ENCODE results near the gene EDC3. TPM values are rescaled to one million over a fixed set of nuclear protein-coding genes. Genes with fewer than 3 reads are reported as not detected.
A peak's percentile ranks its signal among the peaks of the same experiment; 100 is the strongest.

Gene EDC3
- total RNA-seq, 2 donors from 2014 or later = 50.6 to 52.3 TPM

DNA sequence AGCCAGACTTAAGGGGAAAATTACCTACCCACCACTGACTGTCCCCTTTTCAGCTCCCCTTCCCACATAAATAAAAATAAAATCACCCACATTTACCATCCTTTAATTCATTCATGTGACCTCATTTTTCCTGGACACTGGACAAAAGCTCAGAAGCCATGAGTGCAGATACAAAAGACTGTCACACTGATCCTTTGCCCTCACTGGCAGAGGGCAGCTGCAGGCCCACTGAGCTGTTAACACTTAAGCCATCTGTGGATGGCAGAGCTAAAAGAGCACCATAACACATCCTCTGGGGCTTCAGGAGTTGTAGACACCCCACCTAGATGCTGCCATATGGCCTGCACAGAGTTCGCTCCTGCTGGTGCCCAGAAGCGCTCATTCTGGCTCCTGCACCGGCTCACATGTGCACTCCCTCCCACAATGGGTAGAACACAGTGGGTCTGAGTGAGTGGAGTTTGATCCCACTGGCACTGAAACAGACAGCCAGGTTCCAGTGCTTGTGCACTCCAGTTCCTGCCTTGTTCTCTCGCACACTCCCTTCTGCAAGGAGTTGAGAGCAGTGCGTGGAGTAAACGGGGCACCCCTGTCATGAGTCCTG, 38.8 kb downstream of the EDC3 start:
- Mint-ChIP-seq H3K27me3 (ENCODE audit: low read depth) (no peaks in the 10 kb centered on the region), H3K4me1 (ENCODE audit: low read depth) (peaks cover 43% of the 10 kb centered on the region), H3K27ac (no peak overlapping the region), H3K9me3 (no peaks in the 10 kb centered on the region), H3K4me3 (no peak overlapping the region), H3K36me3 (ENCODE audit: insufficient read depth in 2 of 2) (no peaks in the 10 kb centered on the region)
- DNase-seq = no peak
- no peak for ATAC-seq (replicated peaks in 1 of 2)

DNA sequence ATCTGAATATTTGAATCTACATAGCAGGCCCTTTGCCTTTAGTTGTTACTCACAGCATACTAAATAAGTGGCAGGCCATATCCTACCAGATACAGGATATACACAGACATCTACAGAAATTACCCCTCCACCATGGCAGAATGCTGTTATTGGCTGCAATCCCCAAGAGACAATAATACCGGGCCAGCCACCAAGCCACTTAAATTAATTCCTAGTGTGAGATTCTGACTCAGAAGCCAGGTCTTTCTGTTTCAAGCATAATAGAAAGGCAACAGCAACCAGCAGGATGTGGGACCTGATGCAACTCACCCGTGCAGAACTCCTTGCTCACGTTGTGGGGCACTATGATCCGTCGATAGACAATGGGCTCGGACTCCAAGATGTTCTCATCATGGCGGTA, 40.4 kb downstream of the EDC3 start:
- Mint-ChIP-seq H3K36me3 (ENCODE audit: insufficient read depth in 2 of 2) (no peaks in the 10 kb centered on the region), H3K27me3 (ENCODE audit: low read depth) (no peaks in the 10 kb centered on the region), H3K27ac (peak overlapping the region; percentile 74), H3K4me1 (ENCODE audit: low read depth) (peaks cover 43% of the 10 kb centered on the region), H3K4me3 (peak overlapping the region in 1 of 2 donors; percentile 61), H3K9me3 (no peaks in the 10 kb centered on the region)
- ATAC-seq (replicated peaks in 1 of 2) (peak; percentile 97 to 98), DNase-seq (peak; percentile 66 to 67)

GRCh38 chr15:74653426-74654102, 42.3 kb downstream of the EDC3 start:
- peaks cover 0 to 3% of the 10 kb centered on the region in 2 donors for H3K36me3 Mint-ChIP-seq (ENCODE audit: insufficient read depth in 2 of 2)
- DNase-seq (no peak), ATAC-seq (replicated peaks in 1 of 2) (no peak)
- no peaks in the 10 kb centered on the region for H3K9me3 Mint-ChIP-seq
- no peak overlapping the region for H3K27ac Mint-ChIP-seq
- H3K4me3 Mint-ChIP-seq = no peak overlapping the region
- peaks cover 43% of the 10 kb centered on the region for H3K4me1 Mint-ChIP-seq (ENCODE audit: low read depth)
- H3K27me3 Mint-ChIP-seq (ENCODE audit: low read depth) = no peaks in the 10 kb centered on the region

DNA sequence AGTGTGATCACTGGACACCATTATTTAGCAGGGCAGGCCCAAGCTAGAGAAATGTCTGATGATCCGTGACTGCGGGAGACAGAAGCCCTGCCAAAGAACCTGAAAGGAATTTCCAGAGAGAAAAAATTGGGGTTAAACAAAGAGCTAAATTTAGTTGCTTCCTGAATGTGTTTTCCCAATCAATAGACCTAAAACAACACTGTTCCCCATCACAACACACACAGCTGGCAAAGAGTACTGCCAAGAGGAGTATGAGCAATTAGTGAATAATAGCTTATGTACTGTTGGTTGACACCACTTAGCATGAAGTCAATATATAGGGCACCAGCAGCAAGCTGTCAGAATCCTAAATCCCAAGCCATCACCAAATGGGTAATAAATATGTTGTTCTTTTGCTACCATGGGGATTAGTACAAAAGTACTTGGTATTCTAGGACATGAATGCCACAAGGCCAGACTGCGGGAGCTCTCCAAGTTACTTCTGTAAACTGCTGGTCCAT, 44.5 kb downstream of the EDC3 start:
- DNase-seq (no peak), ATAC-seq (replicated peaks in 1 of 2) (no peak)
- no peaks in the 10 kb centered on the region for H3K9me3 Mint-ChIP-seq
- peaks cover 0 to 3% of the 10 kb centered on the region in 2 donors for H3K36me3 Mint-ChIP-seq (ENCODE audit: insufficient read depth in 2 of 2)
- peaks cover 23% of the 10 kb centered on the region for H3K4me1 Mint-ChIP-seq (ENCODE audit: low read depth)
- no peaks in the 10 kb centered on the region for H3K27me3 Mint-ChIP-seq (ENCODE audit: low read depth)
- no peak overlapping the region for H3K4me3 Mint-ChIP-seq
- no peak overlapping the region for H3K27ac Mint-ChIP-seq

DNA sequence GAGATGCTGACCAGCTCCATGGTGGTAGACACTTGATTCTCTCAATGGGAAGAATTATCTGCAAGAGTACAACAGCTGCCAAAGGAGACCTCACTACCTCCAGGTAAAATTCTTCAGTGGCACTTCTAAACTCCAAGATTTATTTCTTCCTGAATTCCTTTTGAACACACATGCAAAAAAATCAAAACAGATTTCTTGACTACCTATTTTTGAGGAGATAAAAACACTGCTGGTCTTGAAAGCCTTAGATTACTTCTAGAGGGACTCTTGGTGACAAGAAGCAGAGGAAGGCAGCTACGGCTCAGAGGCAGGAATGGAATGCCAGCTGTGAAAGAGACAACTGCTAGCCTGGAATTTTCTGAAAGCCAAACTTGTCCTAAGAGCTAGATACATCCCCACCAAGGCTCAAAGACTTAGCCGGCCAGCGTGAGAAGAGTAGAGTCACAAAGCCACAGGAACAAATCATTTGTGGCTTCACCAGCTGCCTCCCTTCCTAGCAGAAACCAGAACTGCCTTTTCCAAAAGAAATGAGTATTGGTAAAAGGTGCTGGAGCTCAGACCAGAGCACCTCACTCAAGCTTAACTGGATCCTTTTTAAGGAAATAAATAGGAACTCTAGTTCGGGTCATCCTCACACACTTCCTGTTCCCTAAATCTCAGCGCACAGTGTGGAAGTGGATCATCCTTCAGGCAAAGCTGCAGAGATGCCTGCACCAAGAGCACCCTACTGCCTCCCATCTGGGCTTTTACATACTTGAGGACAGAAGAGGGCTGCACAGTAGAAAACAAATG, 47.6 kb downstream of the EDC3 start:
- H3K4me1 Mint-ChIP-seq (ENCODE audit: low read depth) = peaks cover 4% of the 10 kb centered on the region
- peaks cover 0 to 3% of the 10 kb centered on the region in 2 donors for H3K36me3 Mint-ChIP-seq (ENCODE audit: insufficient read depth in 2 of 2)
- no peak overlapping the region for H3K4me3 Mint-ChIP-seq
- ATAC-seq (replicated peaks in 1 of 2) = no peak
- H3K27ac Mint-ChIP-seq = no peak overlapping the region
- no peak for DNase-seq
- no peaks in the 10 kb centered on the region for H3K27me3 Mint-ChIP-seq (ENCODE audit: low read depth)
- H3K9me3 Mint-ChIP-seq = no peaks in the 10 kb centered on the region

GRCh38 chr15:74646480-74646879, 49.3 kb downstream of the EDC3 start:
- no peak overlapping the region for H3K27ac Mint-ChIP-seq
- H3K36me3 Mint-ChIP-seq (ENCODE audit: insufficient read depth in 2 of 2) = peaks cover 0 to 3% of the 10 kb centered on the region in 2 donors

DNA sequence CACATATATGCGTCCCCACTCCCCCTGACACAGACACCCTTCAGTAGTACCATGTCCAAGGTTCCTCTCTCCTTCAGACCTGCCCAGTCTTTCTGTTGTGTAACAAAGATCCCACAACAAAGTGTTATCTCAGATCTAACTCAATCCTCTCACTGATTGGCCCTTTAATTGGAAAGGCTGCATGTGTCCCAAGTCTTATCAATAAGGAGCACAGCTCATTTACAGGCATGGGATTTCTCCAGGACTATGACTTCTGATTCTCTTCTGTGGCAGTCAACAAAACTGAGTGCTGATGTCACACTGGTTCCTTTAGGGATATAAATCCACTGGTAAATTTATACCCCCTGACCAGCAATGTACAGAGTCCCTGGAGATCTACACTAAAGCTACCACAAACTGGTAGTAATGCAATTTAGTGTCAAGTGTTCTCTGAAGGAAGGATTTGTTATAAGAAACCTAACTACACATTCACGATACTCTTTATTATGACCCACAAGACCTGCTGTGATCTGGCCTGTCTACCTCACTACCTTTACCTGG, 52.1 kb downstream of the EDC3 start:
- DNase-seq (no peak), ATAC-seq (replicated peaks in 1 of 2) (no peak)
- Mint-ChIP-seq H3K27me3 (ENCODE audit: low read depth) (no peaks in the 10 kb centered on the region), H3K4me3 (no peak overlapping the region), H3K36me3 (ENCODE audit: insufficient read depth in 2 of 2) (peaks cover 1 to 2% of the 10 kb centered on the region in 2 donors), H3K4me1 (ENCODE audit: low read depth) (peaks cover 26% of the 10 kb centered on the region), H3K27ac (no peak overlapping the region), H3K9me3 (no peaks in the 10 kb centered on the region)

More at GRCh38 chr15:74646480-74646879, 49.3 kb downstream of the EDC3 start:
- H3K4me1 Mint-ChIP-seq (ENCODE audit: low read depth) = peaks cover 20% of the 10 kb centered on the region
- ATAC-seq (replicated peaks in 1 of 2) (no peak), DNase-seq (no peak)
- no peaks in the 10 kb centered on the region for H3K9me3 Mint-ChIP-seq
- no peak overlapping the region for H3K4me3 Mint-ChIP-seq
- no peaks in the 10 kb centered on the region for H3K27me3 Mint-ChIP-seq (ENCODE audit: low read depth)

DNA sequence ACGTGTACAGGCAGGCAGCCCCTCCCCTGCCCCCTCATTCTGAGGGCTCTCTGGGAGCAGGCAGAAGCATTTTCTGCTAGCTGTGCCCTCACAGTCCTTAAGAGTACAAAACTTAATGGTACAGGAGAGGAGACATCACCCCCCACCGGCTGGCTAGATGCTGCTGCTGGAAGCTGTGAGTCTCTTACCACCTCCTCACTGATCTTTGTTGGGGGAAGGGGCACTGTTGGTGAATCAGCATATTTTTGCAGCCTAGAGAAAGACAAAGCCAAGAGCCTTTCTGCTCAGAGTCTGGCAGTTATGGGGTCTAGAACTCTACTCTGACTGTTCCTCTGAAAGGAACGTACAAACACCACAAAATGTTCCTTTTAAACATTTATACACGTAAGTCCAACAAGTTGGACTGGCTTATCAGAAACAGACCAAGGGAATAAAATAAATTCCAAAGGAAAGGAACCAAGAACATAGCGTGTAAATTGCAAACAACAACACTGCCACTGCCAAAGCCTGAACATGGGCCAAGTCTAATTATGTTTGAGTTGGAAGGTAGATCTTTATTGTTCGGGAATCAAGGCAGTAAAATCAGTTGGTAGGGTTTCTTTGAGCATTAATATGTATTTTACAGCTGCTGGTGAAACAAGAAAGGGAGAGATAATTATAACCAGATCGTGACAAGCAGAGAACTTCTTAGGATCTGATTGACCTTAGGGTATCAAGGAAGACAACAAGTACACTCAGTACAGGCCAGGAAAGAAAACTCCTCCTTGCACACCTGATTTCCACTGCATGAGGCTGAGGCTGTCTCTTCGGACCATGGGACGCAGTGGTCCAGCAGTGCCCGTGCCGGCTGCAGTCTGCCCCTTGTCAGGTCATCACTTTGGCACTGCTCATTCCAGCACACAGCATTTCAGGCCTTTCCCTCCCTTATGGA, 52.8 kb downstream of the EDC3 start:
- DNase-seq (no peak), ATAC-seq (replicated peaks in 1 of 2) (no peak)
- no peaks in the 10 kb centered on the region for H3K9me3 Mint-ChIP-seq
- H3K4me1 Mint-ChIP-seq (ENCODE audit: low read depth) = peaks cover 26% of the 10 kb centered on the region
- H3K27me3 Mint-ChIP-seq (ENCODE audit: low read depth) = no peaks in the 10 kb centered on the region
- no peak overlapping the region for H3K4me3 Mint-ChIP-seq
- H3K36me3 Mint-ChIP-seq (ENCODE audit: insufficient read depth in 2 of 2) = peaks cover 1 to 3% of the 10 kb centered on the region in 2 donors
- H3K27ac Mint-ChIP-seq = no peak overlapping the region

DNA sequence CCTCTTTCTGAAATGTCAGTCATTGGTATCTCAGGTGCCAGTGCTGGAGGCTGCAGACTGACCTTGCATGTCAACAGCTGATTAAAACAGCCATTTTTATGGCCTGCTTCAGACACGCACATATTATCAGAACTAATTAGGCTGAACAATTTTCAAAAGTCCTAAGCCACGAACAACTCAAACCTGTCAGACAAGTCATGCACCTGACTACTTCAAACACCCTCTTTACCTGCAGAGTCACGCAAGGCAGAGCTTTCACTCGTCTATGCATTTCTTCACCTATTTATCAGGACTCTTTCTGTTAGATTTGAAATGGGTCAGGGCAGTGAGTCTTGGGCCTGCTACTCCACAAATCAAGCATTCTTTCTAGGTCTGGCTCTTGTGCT, 53.5 kb downstream of the EDC3 start:
- H3K27ac Mint-ChIP-seq = peak overlapping the region; percentile 17
- peaks cover 26% of the 10 kb centered on the region for H3K4me1 Mint-ChIP-seq (ENCODE audit: low read depth)
- no peak overlapping the region for H3K4me3 Mint-ChIP-seq
- no peaks in the 10 kb centered on the region for H3K27me3 Mint-ChIP-seq (ENCODE audit: low read depth)
- H3K9me3 Mint-ChIP-seq = no peaks in the 10 kb centered on the region
- DNase-seq (no peak), ATAC-seq (replicated peaks in 1 of 2) (no peak)
- H3K36me3 Mint-ChIP-seq (ENCODE audit: insufficient read depth in 2 of 2) = peaks cover 1 to 4% of the 10 kb centered on the region in 2 donors

GRCh38 chr15:74641151-74641550, 54.7 kb downstream of the EDC3 start:
- Mint-ChIP-seq H3K4me3 (no peak overlapping the region), H3K9me3 (no peaks in the 10 kb centered on the region)

GRCh38 chr15:74636984-74637383, 58.8 kb downstream of the EDC3 start:
- Mint-ChIP-seq H3K9me3 (no peaks in the 10 kb centered on the region), H3K27me3 (ENCODE audit: low read depth) (no peaks in the 10 kb centered on the region), H3K4me1 (ENCODE audit: low read depth) (peaks cover 9% of the 10 kb centered on the region), H3K4me3 (no peak overlapping the region), H3K27ac (peak overlapping the region; percentile 35), H3K36me3 (ENCODE audit: insufficient read depth in 2 of 2) (peaks cover 7 to 17% of the 10 kb centered on the region in 2 donors)
- ATAC-seq (replicated peaks in 1 of 2) = no peak
- DNase-seq = no peak

More at GRCh38 chr15:74641151-74641550, 54.7 kb downstream of the EDC3 start:
- ATAC-seq (replicated peaks in 1 of 2) = no peak
- Mint-ChIP-seq H3K27me3 (ENCODE audit: low read depth) (no peaks in the 10 kb centered on the region), H3K36me3 (ENCODE audit: insufficient read depth in 2 of 2) (peaks cover 3 to 4% of the 10 kb centered on the region in 2 donors), H3K27ac (peak overlapping the region; percentile 86), H3K4me1 (ENCODE audit: low read depth) (peaks cover 26% of the 10 kb centered on the region)
- no peak for DNase-seq

GRCh38 chr15:74635228-74635627, 60.6 kb downstream of the EDC3 start:
- H3K4me3 Mint-ChIP-seq = no peak overlapping the region
- H3K27ac Mint-ChIP-seq = peak overlapping the region; percentile 34

More at GRCh38 chr15:74635228-74635627, 60.6 kb downstream of the EDC3 start:
- DNase-seq (peak; percentile 74 to 78), ATAC-seq (replicated peaks in 1 of 2) (peak; percentile 85 to 86)
- no peaks in the 10 kb centered on the region for H3K9me3 Mint-ChIP-seq
- H3K36me3 Mint-ChIP-seq (ENCODE audit: insufficient read depth in 2 of 2) = peaks cover 7 to 17% of the 10 kb centered on the region in 2 donors
- no peaks in the 10 kb centered on the region for H3K27me3 Mint-ChIP-seq (ENCODE audit: low read depth)
- H3K4me1 Mint-ChIP-seq (ENCODE audit: low read depth) = no peaks in the 10 kb centered on the region
